Subcutaneous abdominal adipose tissue (tissue), 5 donors: ENCODE results near the gene FBXW7.

Experiments used
- H3K27ac ChIP-seq: one replicate; pipeline ENCODE4 v1.7.0; 2013; ENCODE audit warnings: low read depth, mild to moderate bottlenecking, inconsistent platforms, low read length, moderate library complexity
- H3K27me3 ChIP-seq, 5 donors: one replicate each; pipeline ENCODE4 v1.7.0; 2013; ENCODE audit warnings: low read length in 5 of 5, inconsistent platforms in 1 of 5; ENCODE audit not compliant: control insufficient read depth in 5 of 5, insufficient read depth in 4 of 5
- H3K36me3 ChIP-seq, 5 donors: one replicate each; pipeline ENCODE4 v1.7.0; 2013; ENCODE audit warnings: low read length in 5 of 5; ENCODE audit not compliant: control insufficient read depth in 5 of 5, insufficient read depth in 5 of 5
- H3K4me1 ChIP-seq, 5 donors: one replicate each; pipeline ENCODE4 v1.7.0; 2013; ENCODE audit warnings: low read length in 5 of 5, mild to moderate bottlenecking in 3 of 5, moderate library complexity in 1 of 5; ENCODE audit not compliant: control insufficient read depth in 5 of 5, insufficient read depth in 5 of 5
- H3K4me3 ChIP-seq, 5 donors: one replicate each; pipeline ENCODE4 v1.7.0; 2013; ENCODE audit warnings: low read length in 5 of 5, low read depth in 1 of 5
- H3K9ac ChIP-seq, 5 donors: one replicate each; pipeline ENCODE4 v1.7.0; 2013; ENCODE audit warnings: low read length in 5 of 5, mild to moderate bottlenecking in 4 of 5, moderate library complexity in 3 of 5
- H3K9me3 ChIP-seq, 5 donors: one replicate each; pipeline ENCODE4 v1.7.0; 2013; ENCODE audit warnings: low read length in 5 of 5; ENCODE audit not compliant: control insufficient read depth in 5 of 5
- donor health status: healthy.
- donor health status: healthy.
- donor health status: healthy.
- donor health status: healthy.
- donor health status: healthy.

FBXW7 gene

GRCh38 chr4:152448038-152448707, 87.7 kb downstream of the FBXW7 start:
- H3K27ac ChIP-seq: no peak overlapping the region
- H3K27me3 ChIP-seq: no peaks in the 10 kb centered on the region
- H3K4me1 ChIP-seq: no peaks in the 10 kb centered on the region
- no peak overlapping the region for H3K4me3 ChIP-seq
- no peaks in the 10 kb centered on the region for H3K36me3 ChIP-seq
- H3K9ac ChIP-seq: no peak overlapping the region
- no peaks in the 10 kb centered on the region for H3K9me3 ChIP-seq

- Histone ChIP-seq H3K27me3 (no peaks in the 10 kb centered on the region), H3K9ac (no peak overlapping the region), H3K9me3 (no peaks in the 10 kb centered on the region), H3K36me3 (no peaks in the 10 kb centered on the region), H3K4me3 (no peak overlapping the region), H3K4me1 (no peaks in the 10 kb centered on the region), H3K27ac (no peak overlapping the region)
Observed at GRCh38 chr4:152443859-152444258, 92.0 kb downstream of the FBXW7 start.

GRCh38 chr4:152437561-152437960, 98.3 kb downstream of the FBXW7 start:
- H3K4me3 ChIP-seq: no peak overlapping the region
- no peaks in the 10 kb centered on the region for H3K4me1 ChIP-seq
- H3K9ac ChIP-seq: no peak overlapping the region
- no peaks in the 10 kb centered on the region for H3K36me3 ChIP-seq
- no peak overlapping the region for H3K27ac ChIP-seq
- no peaks in the 10 kb centered on the region for H3K27me3 ChIP-seq
- H3K9me3 ChIP-seq: no peaks in the 10 kb centered on the region

- Histone ChIP-seq H3K36me3 (no peaks in the 10 kb centered on the region), H3K27ac (no peak overlapping the region), H3K9ac (no peak overlapping the region), H3K4me3 (no peak overlapping the region), H3K4me1 (no peaks in the 10 kb centered on the region), H3K9me3 (no peaks in the 10 kb centered on the region), H3K27me3 (no peaks in the 10 kb centered on the region)
Observed at GRCh38 chr4:152436384-152436783, 99.5 kb downstream of the FBXW7 start.

- no peaks in the 10 kb centered on the region for H3K4me1 ChIP-seq
- H3K9me3 ChIP-seq: no peaks in the 10 kb centered on the region
- H3K27me3 ChIP-seq: no peaks in the 10 kb centered on the region
- no peaks in the 10 kb centered on the region for H3K36me3 ChIP-seq
- no peak overlapping the region for H3K4me3 ChIP-seq
- no peak overlapping the region for H3K9ac ChIP-seq
- H3K27ac ChIP-seq: no peak overlapping the region
Observed at GRCh38 chr4:152434011-152434410, 101.9 kb downstream of the FBXW7 start.

- H3K9ac ChIP-seq: no peak overlapping the region
- H3K4me3 ChIP-seq: no peak overlapping the region
- H3K27me3 ChIP-seq: no peaks in the 10 kb centered on the region
- H3K27ac ChIP-seq: no peak overlapping the region
- peaks cover 0 to 3% (median 0%) of the 10 kb centered on the region in 5 donors for H3K36me3 ChIP-seq
- H3K9me3 ChIP-seq: no peaks in the 10 kb centered on the region
- H3K4me1 ChIP-seq: no peaks in the 10 kb centered on the region
Observed at GRCh38 chr4:152431784-152432183, 104.1 kb downstream of the FBXW7 start.

- H3K27ac ChIP-seq: no peak overlapping the region
- H3K9ac ChIP-seq: no peak overlapping the region
- no peaks in the 10 kb centered on the region for H3K27me3 ChIP-seq
- H3K9me3 ChIP-seq: no peaks in the 10 kb centered on the region
- H3K4me3 ChIP-seq: no peak overlapping the region
- H3K4me1 ChIP-seq: no peaks in the 10 kb centered on the region
- H3K36me3 ChIP-seq: peaks cover 0 to 3% (median 0%) of the 10 kb centered on the region in 5 donors
Observed at GRCh38 chr4:152431291-152431690, 104.6 kb downstream of the FBXW7 start.

GRCh38 chr4:152430507-152430906, 105.4 kb downstream of the FBXW7 start:
- H3K36me3 ChIP-seq: peaks cover 0 to 3% (median 0%) of the 10 kb centered on the region in 5 donors
- no peaks in the 10 kb centered on the region for H3K4me1 ChIP-seq
- H3K27ac ChIP-seq: no peak overlapping the region
- no peaks in the 10 kb centered on the region for H3K27me3 ChIP-seq
- no peak overlapping the region for H3K9ac ChIP-seq
- H3K4me3 ChIP-seq: no peak overlapping the region
- no peaks in the 10 kb centered on the region for H3K9me3 ChIP-seq

- Histone ChIP-seq H3K9ac (no peak overlapping the region), H3K4me1 (no peaks in the 10 kb centered on the region), H3K27me3 (no peaks in the 10 kb centered on the region), H3K36me3 (peaks cover 0 to 3% (median 0%) of the 10 kb centered on the region in 5 donors), H3K4me3 (no peak overlapping the region), H3K27ac (no peak overlapping the region), H3K9me3 (no peaks in the 10 kb centered on the region)
Observed at GRCh38 chr4:152427981-152428380, 107.9 kb downstream of the FBXW7 start.

GRCh38 chr4:152424977-152425376, 110.9 kb downstream of the FBXW7 start:
- H3K4me1 ChIP-seq: no peaks in the 10 kb centered on the region
- no peak overlapping the region for H3K9ac ChIP-seq
- no peak overlapping the region for H3K4me3 ChIP-seq
- H3K27ac ChIP-seq: no peak overlapping the region
- no peaks in the 10 kb centered on the region for H3K27me3 ChIP-seq
- peaks cover 0 to 3% (median 0%) of the 10 kb centered on the region in 5 donors for H3K36me3 ChIP-seq
- no peaks in the 10 kb centered on the region for H3K9me3 ChIP-seq
